HG03139 (cell line): Measurements from ENCODE around the gene LGALS13.

Experiments used
- ATAC-seq: cut with Tn5 transposase; IDR thresholded peaks from one replicate; pipeline ENCODE4 v1.9.1; 2021; ENCODE audit not compliant: unreplicated experiment

The LGALS13 gene

DNA sequence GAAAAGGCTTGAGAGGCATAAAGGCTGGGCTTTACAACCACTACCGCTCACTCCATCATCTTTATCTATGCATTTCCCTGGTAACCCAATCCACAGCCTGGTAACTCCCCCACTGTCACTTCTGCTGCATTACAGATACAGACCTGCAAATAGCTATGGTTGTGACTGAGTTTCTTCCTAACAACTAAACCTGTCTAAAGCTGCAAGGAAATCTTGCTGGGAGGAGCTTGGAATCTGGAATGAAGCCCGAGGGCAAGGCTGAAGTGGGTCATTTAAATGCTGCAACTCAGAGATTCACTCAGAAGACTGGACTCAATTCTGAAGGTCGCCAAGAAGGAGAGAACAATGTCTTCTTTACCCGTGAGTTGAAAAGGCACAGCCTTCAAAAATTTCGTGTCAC is at the start of gene LGALS13:
TSS of gene LGALS13 (plus strand) at position 301 of the 400 bp plus-strand sequence. CDS start at position 346, 45 bp downstream.
- no peak for ATAC-seq

DNA sequence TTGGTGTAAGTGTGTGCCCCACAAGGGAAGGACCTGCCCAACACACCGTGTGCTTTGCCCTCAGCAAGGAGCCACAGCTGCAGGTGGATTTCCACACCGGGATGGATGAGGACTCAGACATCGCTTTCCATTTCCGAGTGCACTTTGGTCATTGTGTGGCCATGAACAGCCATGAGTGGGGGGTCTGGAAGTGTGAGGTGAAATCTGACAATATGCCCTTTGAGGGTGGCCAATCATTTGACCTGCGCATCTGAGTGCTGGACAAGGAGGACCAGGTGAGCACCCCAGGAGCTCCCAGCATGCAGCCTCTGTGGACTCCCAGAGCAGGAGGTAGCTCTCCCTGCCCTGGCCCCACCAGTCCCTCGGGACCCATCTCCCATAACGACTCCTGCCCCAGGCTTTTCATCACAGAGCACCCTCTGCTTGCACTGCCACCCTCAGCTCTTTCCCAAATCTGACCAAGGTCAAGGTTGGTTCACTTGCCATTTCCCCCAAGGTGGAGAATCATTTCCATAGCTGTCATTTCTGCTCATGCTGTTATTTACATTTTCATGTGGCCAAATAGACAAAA is 49.2 kb upstream of the LGALS13 start:
- ATAC-seq, result no peak

DNA sequence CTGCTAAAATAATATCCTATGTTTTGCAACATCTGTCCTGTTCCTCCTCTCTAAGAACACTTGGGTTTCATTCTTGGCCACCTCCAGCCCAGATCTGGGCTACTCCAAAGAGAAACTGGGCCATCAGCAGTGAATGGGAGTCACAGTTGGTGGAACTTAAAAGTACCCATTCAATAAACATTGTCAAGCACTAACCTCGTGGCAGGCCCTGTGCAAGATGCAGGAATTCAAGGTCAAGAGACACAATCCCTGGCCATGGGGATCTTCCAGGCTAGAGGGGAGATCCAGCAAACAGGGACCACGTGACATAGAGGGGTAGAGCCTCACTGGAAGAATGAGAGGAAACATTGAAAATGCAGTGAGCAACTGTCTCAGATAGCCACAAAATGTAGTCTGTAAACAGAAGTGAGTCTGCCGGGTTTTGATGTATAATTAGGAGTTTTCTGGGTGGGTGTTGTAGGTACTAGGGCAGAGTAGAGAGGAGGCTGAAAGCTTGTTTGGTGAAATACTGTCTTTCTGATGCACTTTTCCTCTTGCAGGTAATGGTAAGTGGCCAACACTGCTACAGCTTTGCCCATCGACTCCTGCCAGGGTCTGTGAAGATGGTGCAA is 47.5 kb upstream of the LGALS13 start:
- no peak for ATAC-seq

- no peak for ATAC-seq
Measured at GRCh38 chr19:39555883-39556282, 46.4 kb upstream of the LGALS13 start.

DNA sequence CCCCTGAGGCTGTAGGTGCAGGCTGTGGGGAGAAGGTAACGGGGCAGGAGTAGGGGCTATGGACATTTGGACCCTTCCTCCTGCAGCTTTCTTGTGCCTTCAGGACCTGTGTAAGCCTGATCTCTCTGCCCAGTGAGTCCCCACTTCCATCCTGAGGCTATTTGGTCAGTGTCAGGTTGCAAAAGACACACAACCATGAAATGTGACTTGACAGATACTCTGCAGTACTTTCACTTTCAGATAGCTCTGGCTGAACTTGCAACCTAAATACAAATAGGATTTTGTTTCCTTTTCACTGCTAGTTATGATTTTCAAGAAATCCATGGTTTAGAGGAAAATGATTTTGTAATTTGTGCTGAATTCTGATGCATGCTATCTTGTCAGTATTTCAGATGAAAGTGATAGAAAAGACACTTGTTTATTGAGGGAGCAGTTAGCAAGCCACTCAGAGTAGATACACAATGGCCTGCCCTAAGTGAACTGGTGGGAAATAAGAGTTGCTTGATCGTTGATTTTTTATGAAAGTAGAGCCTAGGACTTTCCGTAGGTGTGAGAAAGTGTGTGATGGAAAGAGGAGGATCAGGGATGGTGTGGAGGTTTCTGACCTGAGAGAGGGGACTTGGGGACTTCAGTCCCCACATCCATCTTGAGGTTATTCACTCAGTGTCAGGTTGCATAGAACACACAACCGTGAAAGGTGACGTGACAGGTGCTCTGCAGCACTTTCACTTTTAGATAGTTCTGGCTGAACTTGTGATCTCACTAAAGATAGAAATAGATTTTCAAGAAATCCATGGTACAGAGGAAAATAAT is 44.3 kb upstream of the LGALS13 start:
- ATAC-seq, result no peak

- no peak for ATAC-seq
Measured at GRCh38 chr19:39558624-39559117, 43.7 kb upstream of the LGALS13 start.

DNA sequence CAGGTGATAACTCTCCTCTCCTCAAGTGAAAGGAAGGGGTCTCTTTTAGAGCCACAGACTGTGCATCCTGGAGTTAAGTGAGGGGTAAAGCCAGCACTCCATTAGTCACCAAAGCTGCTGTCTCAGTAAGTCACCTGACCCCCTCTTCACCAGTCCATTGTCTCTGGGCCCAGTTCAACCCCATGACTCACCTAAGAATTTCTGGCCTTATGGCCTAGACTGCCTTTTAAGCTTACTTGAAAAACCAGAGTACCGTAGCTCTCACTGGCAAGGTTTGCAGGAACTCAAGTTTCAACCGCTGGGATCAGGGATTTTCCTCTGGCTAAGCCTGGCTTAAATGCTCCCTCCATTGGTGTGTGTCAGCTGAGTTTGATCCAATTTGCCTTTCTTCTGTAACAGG is 38.9 kb upstream of the LGALS13 start:
- ATAC-seq, result no peak

DNA sequence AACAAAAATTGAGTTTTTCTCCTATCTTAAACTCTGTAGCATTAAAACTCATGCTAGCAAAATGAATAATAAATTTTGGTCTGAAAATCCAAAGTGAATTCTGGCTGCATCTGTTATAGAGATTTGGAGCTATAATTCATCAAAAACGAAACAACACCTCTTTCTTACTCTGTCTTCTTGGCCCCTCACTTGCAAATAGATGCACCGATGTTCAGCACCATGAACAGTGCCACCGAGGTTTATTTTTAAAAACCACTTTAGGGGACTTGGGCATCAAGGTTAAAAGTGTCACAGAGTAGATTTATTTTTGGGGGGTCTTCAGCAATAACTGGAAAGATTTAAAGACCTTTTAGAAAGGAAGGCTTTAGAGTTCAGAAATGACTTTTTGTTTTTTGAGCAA is 36.3 kb upstream of the LGALS13 start:
- ATAC-seq, result no peak

GRCh38 chr19:39568604-39569003 is 33.7 kb upstream of the LGALS13 start:
- no peak for ATAC-seq

GRCh38 chr19:39582442-39582841 is 19.9 kb upstream of the LGALS13 start:
- no peak for ATAC-seq

GRCh38 chr19:39582891-39583625 is 19.3 kb upstream of the LGALS13 start:
- ATAC-seq, result no peak

DNA sequence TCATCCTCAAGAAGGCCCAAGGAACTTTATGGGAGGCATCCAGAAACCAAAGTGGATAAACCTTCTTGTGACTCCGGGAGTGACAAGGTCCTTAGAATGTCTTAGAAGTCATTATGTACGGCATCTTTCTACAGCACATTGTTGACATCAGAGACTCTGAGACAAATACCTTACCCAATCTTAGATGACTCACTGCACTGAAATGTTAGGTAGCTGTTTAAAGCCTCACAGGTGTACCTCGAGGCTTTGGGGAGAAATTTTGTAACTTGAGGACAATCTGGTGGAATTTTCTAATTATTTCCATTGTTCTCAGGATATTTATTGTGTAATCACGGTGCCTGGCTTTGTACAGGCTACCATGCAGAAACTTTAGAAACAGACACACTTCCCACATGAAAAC is 14.8 kb upstream of the LGALS13 start:
- no peak for ATAC-seq

GRCh38 chr19:39588066-39588465 is 14.3 kb upstream of the LGALS13 start:
- no peak for ATAC-seq

GRCh38 chr19:39590265-39590664 is 12.1 kb upstream of the LGALS13 start:
- ATAC-seq, result no peak

- no peak for ATAC-seq
Measured at GRCh38 chr19:39592381-39592780, 9.9 kb upstream of the LGALS13 start.

- no peak for ATAC-seq
Measured at GRCh38 chr19:39595950-39596349, 6.4 kb upstream of the LGALS13 start.

DNA sequence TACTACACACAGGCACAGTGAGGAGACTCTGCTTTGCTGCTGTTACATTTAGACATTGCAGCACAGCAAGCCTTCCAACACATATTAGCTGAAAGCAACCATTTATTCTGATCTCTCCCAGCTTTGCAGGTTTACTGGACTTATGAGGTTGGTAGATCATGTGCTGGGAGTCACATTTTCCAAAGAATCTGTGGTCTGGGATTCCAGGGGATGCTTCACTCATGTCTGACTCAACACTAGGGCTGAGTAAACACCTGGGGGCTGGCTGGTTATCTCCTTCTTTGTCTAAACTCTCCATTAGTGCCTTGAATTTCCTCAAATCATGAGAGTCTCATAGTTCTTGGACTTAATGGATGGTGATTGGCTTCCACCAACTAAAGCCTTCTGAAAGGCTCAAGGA is 5.4 kb upstream of the LGALS13 start:
- no peak for ATAC-seq

DNA sequence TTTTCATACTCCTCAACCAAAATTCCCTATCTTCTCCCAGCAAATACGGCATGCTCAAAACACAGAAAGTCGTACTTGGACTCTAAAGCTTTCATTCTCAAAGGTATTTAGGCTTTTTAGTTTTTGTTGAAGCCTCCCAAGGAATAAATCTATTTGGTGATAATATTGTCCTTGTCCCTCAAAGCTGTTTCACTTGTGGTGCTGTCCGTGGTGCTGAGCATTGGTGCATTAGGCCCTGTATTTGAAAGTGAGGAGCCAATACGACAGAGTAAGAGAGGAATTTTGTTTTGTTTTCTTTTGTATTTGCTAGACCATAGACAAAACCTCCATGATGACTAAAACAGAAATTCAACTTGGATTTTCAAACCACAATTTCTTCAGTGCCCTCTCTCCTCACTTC is 3.2 kb upstream of the LGALS13 start:
- no peak for ATAC-seq

DNA sequence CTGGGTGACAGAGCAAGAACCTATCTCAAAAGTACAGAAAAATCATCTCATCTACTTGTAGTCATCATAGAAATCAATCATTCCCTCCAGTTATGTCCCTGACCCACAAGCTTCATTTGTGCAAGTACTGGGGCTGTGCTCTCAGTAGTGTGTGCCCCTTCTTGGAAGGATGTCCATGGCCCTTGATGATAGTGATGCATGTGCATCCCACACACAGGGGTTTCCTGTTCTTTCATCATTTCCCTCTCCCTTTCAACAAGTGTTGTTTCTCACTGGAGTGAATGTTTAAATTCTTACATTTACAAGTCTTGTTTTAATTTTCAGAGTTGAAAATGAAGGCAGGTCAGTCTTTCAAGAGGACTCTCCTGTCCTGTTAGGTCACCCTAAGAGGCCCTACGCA is 1.5 kb downstream of the LGALS13 start:
- no peak for ATAC-seq

- no peak for ATAC-seq
Measured at GRCh38 chr19:39607021-39607420, 4.7 kb downstream of the LGALS13 start.

DNA sequence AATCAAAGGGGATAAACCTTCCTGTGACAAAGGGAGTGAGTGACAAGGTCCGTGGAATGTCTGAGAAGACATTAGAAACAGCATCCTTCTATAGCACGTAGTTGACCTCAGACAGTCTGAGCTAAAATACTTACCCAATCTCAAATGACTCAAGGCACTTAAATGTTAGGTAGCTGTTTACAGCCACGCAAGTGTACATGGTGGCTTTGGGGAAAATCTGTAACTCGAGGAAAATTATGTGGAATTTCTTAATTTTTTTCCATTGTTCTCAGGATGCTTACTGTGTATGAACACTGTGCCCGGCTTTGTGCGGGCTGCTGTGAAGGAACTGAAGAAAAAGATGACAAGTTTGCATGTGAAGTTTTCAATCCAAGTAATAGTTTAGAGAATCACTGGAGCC is 5.2 kb downstream of the LGALS13 start:
- ATAC-seq, result no peak
